DND-41 (cell line): Measurements from ENCODE around the gene ERI2.
A peak's percentile ranks its signal among the peaks of the same experiment; 100 is the strongest.

Source experiments
- ATAC-seq: fragments of 200-7000 bp; cut with Tn5 transposase; 3 replicates; pipeline ENCODE4 v1.9.1; 2021; ENCODE audit warnings: low read depth; ENCODE audit not compliant: insufficient read depth
- DNase-seq: peaks from one replicate; pipeline ENCODE4 v3.0.0-alpha.2; 2020
- H2AFZ ChIP-seq: 2 replicates; pipeline ENCODE4 v1.6.0; 2012; ENCODE audit warnings: low read depth, low read length
- H3K27ac ChIP-seq: 2 replicates; pipeline ENCODE4 v1.5.1; 2012; ENCODE audit warnings: low read length, inconsistent platforms
- H3K27me3 ChIP-seq: fragments of 200-600 bp; sonication (generic); 2 replicates; pipeline ENCODE4 v1.6.0; 2012; ENCODE audit warnings: low read length, mild to moderate bottlenecking, inconsistent platforms; ENCODE audit not compliant: insufficient read depth, poor library complexity
- H3K36me3 ChIP-seq: 2 replicates; pipeline ENCODE4 v1.5.1; 2012; ENCODE audit warnings: low read length, inconsistent platforms; ENCODE audit not compliant: insufficient read depth
- H3K4me1 ChIP-seq: 2 replicates; pipeline ENCODE4 v1.5.1; 2012; ENCODE audit warnings: mild to moderate bottlenecking, low read length; ENCODE audit not compliant: insufficient read depth
- H3K4me2 ChIP-seq: 2 replicates; pipeline ENCODE4 v1.6.0; 2012; ENCODE audit warnings: mild to moderate bottlenecking, moderate library complexity, low read length, inconsistent platforms; ENCODE audit not compliant: insufficient read depth
- H3K4me3 ChIP-seq, 2 experiments: fragments of 200-600 bp in 1 of 2; shearing (Covaris generic) in 1 of 2; 2 replicates each; pipeline ENCODE4 v1.5.1; 2012 to 2016; ENCODE audit warnings: inconsistent platforms in 2 of 2, low read length in 2 of 2, mild to moderate bottlenecking in 2 of 2, low read depth in 1 of 2, moderate library complexity in 1 of 2
- H3K79me2 ChIP-seq: 2 replicates; pipeline ENCODE4 v1.6.0; 2012; ENCODE audit warnings: low read length, inconsistent platforms; ENCODE audit not compliant: insufficient read depth
- H3K9ac ChIP-seq: 2 replicates; pipeline ENCODE4 v1.6.0; 2012; ENCODE audit warnings: low read depth, mild to moderate bottlenecking, inconsistent platforms, low read length, moderate library complexity
- H3K9me3 ChIP-seq: 2 replicates; pipeline ENCODE4 v1.5.1; 2012; ENCODE audit warnings: low read length, moderate library complexity, mild to moderate bottlenecking, inconsistent platforms; ENCODE audit not compliant: insufficient read depth, severe bottlenecking
- H4K20me1 ChIP-seq: 2 replicates; pipeline ENCODE4 v1.6.0; 2012; ENCODE audit warnings: low read length; ENCODE audit not compliant: insufficient read depth
- EZH2 ChIP-seq: IDR thresholded peaks from 3 replicates; pipeline ENCODE4 v1.6.1; 2012; ENCODE audit warnings: borderline replicate concordance, low read depth, mild to moderate bottlenecking, moderate library complexity, low read length, inconsistent platforms; ENCODE audit not compliant: severe bottlenecking
- TF ChIP-seq, protein P1 (sequence below): IDR thresholded peaks from 2 replicates; pipeline ENCODE4 v1.5.1; 2012; ENCODE audit warnings: borderline replicate concordance, low read length, moderate library complexity, mild to moderate bottlenecking; ENCODE audit not compliant: poor library complexity, severe bottlenecking; ENCODE audit errors: extremely low read depth

The ERI2 gene

DNA sequence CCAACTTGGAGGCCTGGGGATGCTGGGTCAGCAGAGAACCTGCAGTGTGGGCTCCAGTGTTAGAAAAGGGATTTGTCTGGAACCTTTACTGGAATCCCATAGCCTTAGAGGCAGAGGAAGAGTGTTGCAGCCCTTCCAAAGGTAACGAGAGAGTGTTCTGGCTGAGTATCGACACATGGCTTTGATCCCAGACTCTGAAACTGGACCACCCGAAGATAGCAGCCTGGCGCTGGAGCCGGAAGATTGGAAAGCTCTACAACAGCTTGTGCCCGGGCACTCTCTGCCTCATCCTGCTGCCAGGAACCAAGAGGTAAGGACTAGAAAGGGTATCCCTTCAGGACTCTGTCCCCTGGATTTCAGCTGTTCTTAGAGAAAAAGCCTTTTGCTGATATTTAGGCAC, 39.8 kb upstream of the ERI2 start:
- Histone ChIP-seq H3K79me2 (no peaks in the 10 kb centered on the region), H4K20me1 (no peaks in the 10 kb centered on the region), H3K4me2 (no peak overlapping the region), H3K36me3 (peaks cover 34% of the 10 kb centered on the region), H3K4me3 (no peak overlapping the region), H3K9ac (no peak overlapping the region), H3K4me1 (peaks cover 6% of the 10 kb centered on the region), H2AFZ (no peak overlapping the region), H3K27me3 (no peaks in the 10 kb centered on the region), H3K9me3 (no peaks in the 10 kb centered on the region), H3K27ac (no peak overlapping the region)
- DNase-seq: no peak
- ATAC-seq: no peak
- no peak for TF ChIP-seq EZH2
- TF ChIP-seq, protein P1, sequence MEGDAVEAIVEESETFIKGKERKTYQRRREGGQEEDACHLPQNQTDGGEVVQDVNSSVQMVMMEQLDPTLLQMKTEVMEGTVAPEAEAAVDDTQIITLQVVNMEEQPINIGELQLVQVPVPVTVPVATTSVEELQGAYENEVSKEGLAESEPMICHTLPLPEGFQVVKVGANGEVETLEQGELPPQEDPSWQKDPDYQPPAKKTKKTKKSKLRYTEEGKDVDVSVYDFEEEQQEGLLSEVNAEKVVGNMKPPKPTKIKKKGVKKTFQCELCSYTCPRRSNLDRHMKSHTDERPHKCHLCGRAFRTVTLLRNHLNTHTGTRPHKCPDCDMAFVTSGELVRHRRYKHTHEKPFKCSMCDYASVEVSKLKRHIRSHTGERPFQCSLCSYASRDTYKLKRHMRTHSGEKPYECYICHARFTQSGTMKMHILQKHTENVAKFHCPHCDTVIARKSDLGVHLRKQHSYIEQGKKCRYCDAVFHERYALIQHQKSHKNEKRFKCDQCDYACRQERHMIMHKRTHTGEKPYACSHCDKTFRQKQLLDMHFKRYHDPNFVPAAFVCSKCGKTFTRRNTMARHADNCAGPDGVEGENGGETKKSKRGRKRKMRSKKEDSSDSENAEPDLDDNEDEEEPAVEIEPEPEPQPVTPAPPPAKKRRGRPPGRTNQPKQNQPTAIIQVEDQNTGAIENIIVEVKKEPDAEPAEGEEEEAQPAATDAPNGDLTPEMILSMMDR: no peak

DNA sequence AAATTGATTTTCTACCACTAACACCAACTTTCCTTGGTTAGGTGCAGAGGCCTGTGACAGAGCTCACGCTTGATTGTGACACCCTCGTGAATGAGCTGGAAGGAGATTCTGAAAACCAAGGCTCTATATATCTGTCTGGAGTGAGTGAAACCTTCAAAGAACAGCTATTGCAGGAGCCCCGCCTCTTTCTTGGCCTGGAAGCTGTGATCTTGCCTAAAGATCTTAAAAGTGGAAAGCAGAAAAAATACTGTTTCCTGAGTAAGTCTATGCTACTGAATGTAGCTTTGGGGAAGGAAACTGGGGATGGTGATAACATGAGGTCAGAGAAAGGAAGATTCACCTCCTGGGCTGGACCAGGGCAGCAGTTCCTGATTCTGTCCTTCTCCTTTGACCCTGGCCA, 38.3 kb upstream of the ERI2 start:
- Histone ChIP-seq H3K4me1 (peaks cover 6% of the 10 kb centered on the region), H3K79me2 (no peaks in the 10 kb centered on the region), H3K27ac (no peak overlapping the region), H3K4me3 (no peak overlapping the region), H3K9ac (no peak overlapping the region), H3K9me3 (no peaks in the 10 kb centered on the region), H3K36me3 (peaks cover 40% of the 10 kb centered on the region), H3K27me3 (no peaks in the 10 kb centered on the region), H4K20me1 (no peaks in the 10 kb centered on the region), H3K4me2 (no peak overlapping the region), H2AFZ (no peak overlapping the region)
- TF ChIP-seq EZH2: no peak
- TF ChIP-seq, protein P1: no peak
- peak; percentile 84 for ATAC-seq
- peak; percentile 58 for DNase-seq

DNA sequence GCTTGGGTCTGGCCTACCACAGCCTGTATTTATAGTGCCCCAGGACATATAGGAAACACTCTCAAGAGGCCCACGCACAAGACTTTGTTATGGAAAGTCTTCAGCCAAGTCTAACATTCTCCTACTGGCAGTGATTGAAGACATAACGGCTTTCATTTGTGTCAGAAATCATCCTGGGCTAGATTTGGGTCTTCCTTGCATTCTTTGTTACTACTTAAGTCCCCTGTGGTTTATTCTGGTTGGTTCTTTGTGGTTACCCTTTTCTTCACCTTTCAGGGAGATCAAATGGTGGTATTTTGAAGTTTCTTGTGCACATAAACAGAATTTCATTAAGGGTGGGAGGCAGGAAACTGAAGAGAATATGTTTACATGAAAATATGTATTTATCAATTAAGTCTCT, 37.8 kb upstream of the ERI2 start:
- DNase-seq (no peak), ATAC-seq (peak; percentile 77)
- H3K27me3 ChIP-seq: no peaks in the 10 kb centered on the region
- no peaks in the 10 kb centered on the region for H3K79me2 ChIP-seq
- no peaks in the 10 kb centered on the region for H3K9me3 ChIP-seq
- peaks cover 6% of the 10 kb centered on the region for H3K4me1 ChIP-seq
- no peak overlapping the region for H3K9ac ChIP-seq
- no peak overlapping the region for H3K27ac ChIP-seq
- no peak overlapping the region for H3K4me3 ChIP-seq
- peaks cover 40% of the 10 kb centered on the region for H3K36me3 ChIP-seq
- H3K4me2 ChIP-seq: no peak overlapping the region
- no peaks in the 10 kb centered on the region for H4K20me1 ChIP-seq
- H2AFZ ChIP-seq: no peak overlapping the region
- TF ChIP-seq, protein P1: no peak
- no peak for TF ChIP-seq EZH2

DNA sequence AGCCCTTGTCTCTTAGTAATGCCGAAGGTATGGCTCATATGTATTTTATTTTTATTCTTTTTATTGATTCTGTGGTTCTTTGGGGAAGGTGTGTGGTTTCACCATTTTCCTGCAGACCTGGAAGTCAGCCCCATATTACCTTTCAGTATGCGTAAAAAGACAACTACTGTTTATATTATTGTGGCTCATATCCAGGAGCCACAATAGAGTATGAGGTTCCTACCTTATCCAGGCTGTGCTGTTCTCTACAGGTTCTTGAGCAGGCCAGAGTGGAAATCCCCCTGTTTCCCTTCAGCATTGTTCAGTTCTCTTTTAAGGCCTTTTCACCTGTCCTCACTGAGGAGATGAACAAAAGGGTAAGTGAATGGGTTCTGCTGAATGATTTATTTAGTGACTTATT, 33.2 kb upstream of the ERI2 start:
- Histone ChIP-seq H2AFZ (no peak overlapping the region), H3K9ac (no peak overlapping the region), H3K4me3 (no peak overlapping the region), H3K27me3 (no peaks in the 10 kb centered on the region), H3K4me1 (peaks cover 6% of the 10 kb centered on the region), H3K27ac (no peak overlapping the region), H3K36me3 (peaks cover 37% of the 10 kb centered on the region), H4K20me1 (no peaks in the 10 kb centered on the region), H3K9me3 (no peaks in the 10 kb centered on the region), H3K79me2 (no peaks in the 10 kb centered on the region), H3K4me2 (no peak overlapping the region)
- ATAC-seq: no peak
- TF ChIP-seq, protein P1: no peak
- no peak for TF ChIP-seq EZH2
- no peak for DNase-seq
